HG02885 (cell line): ENCODE measurements around the gene ERICH4.

Experiments used
- ATAC-seq: cut with Tn5 transposase; IDR thresholded peaks from one replicate; pipeline ENCODE4 v1.9.1; 2021; ENCODE audit warnings: mild to moderate bottlenecking; ENCODE audit not compliant: unreplicated experiment, poor library complexity

Gene ERICH4

DNA sequence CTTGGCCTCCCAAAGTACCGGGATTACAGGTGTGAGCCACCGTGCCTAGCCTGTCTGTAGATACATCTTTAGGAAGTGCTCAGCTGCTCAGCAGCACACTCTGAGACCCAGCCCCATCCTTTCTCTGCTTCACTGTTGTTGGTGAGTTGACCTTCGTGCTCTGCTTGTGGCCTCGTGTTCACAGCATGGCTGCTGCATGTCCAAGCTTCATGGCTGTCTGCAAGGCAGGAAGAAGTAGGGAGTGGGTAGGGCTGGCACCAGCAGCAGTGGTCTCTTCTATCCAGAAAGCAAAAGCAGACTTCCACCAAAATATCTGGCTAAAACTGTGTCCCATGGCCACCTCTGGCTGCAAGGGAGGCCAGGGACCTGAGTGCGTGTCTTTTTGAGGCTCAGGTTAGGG lies 30.0 kb upstream of the ERICH4 start:
- no peak for ATAC-seq

DNA sequence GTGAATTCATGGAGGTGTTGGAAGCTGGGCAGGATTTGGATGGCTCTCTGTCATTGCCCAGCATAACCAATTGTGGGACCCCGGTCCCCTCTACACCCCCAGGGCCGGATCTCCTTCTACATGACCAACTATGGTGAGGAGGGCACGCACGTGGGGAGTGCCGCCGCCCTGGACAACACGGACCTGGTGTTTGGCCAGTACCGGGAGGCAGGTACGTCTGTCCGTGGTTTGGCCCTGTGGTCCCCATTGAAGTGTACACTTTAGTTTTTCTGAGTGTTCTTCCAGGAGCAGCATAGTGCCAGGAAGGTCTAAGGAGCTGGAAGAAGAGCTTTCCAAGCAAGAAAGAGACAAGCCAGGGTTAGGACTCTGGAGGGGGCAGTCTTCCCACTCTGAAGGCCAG lies 29.0 kb upstream of the ERICH4 start:
- no peak for ATAC-seq

DNA sequence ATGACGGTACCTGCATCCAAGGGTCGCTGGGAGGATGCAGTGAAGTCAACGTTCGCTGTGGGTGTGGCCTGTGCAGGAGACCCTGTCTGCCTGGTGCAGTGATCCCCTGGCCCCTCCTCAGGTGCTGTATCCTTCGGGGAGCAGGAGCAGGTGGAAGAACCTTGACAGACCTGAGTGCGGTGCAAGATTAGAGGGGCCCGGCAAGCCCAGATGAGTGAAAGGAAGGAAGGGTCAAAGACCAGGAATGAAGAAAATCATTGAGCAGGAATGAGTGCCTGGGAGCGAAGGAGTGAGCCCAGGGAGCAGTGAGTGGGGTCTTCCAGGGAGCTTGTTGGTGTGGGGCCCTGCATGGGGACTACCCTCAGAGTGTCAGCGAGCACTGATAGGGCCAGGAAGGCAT lies 28.5 kb upstream of the ERICH4 start:
- ATAC-seq: no peak

DNA sequence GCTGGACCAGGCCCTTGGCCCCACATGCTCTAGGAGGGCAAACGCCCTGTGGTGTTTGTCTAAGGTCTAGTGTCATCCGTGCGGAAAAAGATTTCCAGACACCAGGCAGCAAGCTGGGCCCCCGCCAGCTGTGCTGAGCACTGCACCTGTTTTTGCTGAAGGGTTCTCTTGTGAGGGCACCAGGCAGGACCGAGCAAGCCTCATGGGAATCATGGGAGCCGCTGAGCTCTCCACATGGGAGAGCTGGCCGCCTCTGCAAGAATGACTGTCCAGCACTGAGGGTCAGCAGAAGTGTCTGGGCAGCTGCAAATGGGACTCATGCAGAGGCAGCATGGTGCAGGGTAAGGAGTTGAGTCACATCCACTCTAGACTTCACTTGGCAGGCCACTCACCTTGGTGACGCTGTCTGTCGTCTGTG lies 27.8 kb upstream of the ERICH4 start:
- no peak for ATAC-seq

DNA sequence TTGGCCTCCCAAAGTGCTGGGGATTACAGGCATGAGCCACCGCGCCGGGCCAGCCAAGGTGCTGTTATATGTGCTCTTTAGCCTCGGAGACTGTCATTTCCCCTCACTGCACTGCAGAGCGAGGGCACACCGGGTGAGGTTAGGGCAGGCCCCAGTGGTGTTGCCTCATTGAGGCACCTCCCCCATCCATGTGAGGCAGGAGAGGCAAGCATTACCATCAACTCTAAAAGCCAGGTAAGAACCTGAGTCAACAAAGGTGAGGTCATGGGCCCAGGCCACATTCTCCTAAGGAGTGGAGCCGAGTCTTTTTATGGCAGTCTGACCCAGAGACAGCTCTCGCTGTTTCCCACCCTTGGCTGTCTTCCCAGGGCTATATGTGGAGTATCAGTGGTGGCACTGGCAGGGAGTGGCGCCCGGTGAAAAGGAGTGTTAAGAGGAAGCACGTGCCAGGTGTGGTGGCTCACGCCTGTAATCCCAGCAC lies 26.7 kb upstream of the ERICH4 start:
- no peak for ATAC-seq

DNA sequence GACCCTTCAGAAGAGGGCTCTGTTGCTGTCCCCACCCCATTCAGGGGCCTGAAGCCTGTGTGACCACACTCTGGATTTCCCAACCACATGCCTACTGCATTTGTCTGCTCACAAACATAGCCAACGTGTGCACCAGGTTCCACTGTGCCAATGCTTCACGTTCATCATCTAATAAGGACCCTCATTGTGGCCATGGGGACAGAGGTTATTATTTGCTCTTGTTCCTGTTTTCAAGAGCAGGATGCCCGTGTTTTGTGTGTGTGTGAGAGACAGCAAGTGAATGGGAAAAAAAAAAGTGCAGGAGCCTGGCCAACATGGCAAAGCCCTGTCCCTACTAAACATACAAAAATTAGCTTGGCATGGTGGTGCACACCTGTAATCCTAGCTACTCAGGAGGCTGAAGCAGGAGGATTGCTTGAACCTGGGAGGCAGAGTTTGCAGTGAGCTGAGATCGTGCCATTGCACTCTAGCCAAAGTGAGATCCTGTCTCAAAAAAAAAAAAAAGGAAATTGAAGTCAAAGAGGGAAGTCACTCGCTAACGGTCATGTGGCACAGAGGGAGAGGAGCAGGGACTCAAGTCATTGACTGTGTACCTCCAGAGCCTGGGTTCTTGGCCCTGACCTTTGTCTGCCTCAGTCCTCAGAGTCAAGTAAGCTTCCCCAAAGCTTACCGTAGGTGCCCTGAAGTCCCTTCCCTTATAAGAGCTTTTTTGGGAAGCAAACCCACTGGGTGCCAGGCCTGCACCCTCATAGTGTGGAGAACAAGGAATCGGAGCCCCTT lies 22.7 kb upstream of the ERICH4 start:
- ATAC-seq: no peak

DNA sequence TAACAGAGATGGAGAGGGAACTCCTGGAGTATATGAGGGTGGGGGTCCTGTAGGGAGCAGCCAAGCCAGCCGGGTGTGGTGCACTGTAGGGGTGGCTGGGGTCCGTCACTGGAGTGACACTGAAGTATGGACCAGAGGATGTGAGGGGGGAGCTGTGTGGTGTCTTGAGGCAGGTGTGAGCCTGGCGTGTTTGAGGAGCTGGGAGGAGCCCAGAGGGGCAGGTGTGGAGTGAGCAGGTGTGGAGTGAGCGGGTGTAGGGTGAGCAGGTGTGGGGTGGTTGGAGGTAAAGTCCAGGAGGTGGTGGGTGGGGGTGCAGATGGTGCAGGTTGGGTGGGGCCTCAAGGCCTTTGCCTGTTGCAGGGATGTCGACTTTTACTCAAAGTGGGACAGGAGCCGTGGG lies 21.6 kb upstream of the ERICH4 start:
- ATAC-seq: no peak

DNA sequence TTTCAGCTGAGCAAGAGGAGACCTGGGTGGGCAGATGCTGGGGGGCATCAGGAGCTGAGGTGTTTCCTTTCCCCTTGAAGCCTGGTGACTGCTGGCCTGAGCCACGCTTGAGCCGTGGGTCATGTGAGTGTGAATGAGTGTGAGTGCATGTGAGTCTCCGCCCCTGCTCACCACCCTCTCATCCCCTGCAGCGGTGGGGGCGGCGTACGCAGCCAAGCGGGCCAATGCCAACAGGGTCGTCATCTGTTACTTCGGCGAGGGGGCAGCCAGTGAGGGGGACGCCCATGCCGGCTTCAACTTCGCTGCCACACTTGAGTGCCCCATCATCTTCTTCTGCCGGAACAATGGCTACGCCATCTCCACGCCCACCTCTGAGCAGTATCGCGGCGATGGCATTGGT lies 21.0 kb upstream of the ERICH4 start:
- no peak for ATAC-seq

DNA sequence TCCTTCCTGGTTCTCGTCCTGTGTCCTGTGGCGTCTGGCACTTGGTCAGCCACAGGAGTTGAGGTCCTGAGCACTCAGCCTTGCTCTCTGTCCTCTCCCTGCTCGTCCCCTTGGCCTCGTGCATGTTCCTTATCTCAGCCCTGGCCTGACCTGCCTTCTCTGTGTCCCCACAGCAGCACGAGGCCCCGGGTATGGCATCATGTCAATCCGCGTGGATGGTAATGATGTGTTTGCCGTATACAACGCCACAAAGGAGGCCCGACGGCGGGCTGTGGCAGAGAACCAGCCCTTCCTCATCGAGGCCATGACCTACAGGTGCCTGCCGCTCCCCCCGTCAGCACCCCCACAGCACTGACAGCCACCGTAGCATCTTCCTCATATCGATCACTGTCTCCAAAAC lies 20.5 kb upstream of the ERICH4 start:
- no peak for ATAC-seq

DNA sequence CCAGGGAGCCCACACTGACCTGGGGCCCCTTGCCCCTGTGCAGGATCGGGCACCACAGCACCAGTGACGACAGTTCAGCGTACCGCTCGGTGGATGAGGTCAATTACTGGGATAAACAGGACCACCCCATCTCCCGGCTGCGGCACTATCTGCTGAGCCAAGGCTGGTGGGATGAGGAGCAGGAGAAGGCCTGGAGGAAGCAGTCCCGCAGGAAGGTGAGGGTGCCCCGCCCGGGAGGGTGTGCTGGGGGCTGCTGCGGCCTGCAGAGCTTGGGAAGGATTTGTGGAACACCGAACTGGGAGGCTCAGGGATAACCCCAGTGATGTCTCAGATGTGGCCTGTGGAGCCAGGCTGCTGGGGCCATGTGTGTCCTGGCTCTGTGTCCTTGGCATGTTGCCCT lies 20.0 kb upstream of the ERICH4 start:
- ATAC-seq: no peak

DNA sequence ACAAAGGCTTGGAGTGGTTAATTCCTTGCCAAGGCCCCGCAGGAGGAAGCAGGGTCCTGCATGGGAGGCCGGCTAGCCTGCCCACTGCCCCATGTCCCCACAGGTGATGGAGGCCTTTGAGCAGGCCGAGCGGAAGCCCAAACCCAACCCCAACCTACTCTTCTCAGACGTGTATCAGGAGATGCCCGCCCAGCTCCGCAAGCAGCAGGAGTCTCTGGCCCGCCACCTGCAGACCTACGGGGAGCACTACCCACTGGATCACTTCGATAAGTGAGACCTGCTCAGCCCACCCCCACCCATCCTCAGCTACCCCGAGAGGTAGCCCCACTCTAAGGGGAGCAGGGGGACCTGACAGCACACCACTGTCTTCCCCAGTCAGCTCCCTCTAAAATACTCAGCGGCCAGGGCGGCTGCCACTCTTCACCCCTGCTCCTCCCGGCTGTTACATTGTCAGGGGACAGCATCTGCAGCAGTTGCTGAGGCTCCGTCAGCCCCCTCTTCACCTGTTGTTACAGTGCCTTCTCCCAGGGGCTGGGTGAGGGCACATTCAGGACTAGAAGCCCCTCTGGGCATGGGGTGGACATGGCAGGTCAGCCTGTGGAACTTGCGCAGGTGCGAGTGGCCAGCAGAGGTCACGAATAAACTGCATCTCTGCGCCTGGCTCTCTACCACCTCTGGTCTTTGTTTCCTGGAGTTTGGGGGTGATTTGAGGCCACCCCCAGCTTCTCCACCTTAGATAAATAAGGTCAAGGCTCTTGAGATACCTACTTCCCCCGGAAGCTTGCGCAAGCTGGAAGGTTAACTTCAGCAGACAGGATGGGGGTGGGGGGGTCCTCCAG lies 18.4 kb upstream of the ERICH4 start:
- no peak for ATAC-seq

DNA sequence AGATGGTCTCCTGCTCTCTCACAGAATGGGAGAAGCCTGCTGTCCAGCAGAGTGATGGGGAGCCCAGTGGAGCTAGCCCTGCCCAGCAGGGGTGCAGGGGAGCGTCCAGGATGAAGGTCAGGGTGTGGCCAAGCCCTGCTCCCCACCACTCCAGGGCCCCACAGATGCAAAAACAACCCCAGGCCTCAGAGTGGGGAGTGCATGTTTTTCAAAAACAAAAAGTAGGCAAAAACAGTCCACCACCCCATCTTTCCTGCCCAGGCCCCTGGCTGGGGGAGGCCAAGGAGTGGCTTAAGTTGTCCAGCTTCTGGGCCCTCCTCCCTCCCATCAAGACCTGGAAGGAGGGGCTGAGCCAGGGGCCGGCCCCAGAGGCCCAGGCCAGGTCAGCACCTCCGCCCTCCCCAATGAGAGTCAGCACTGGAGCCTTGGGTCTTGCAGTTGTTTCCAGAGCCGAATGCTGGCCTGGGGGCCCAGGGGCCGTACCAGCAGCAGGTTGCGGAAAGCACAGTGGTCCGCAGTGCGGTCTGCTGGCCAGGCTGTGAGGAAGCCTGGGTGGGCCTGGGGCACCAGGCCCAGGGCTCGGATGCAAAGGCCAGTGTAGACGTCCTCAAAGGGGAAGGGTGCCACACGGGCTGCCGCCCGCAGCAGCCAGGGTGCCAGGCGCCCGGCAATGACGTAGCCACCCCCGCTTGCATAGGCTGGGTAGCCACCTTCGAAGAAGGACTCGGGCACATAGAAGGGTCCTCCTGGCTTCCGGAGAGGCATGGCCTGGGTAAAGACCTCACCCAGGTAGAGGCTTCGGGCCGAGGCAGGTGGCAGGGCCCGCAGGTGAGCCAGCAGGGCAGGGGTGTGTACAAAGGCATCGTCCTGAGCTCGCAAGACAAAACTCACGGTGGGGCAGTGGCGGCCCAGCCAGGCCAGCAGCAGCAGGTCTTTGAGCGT lies 17.5 kb upstream of the ERICH4 start:
- no peak for ATAC-seq

DNA sequence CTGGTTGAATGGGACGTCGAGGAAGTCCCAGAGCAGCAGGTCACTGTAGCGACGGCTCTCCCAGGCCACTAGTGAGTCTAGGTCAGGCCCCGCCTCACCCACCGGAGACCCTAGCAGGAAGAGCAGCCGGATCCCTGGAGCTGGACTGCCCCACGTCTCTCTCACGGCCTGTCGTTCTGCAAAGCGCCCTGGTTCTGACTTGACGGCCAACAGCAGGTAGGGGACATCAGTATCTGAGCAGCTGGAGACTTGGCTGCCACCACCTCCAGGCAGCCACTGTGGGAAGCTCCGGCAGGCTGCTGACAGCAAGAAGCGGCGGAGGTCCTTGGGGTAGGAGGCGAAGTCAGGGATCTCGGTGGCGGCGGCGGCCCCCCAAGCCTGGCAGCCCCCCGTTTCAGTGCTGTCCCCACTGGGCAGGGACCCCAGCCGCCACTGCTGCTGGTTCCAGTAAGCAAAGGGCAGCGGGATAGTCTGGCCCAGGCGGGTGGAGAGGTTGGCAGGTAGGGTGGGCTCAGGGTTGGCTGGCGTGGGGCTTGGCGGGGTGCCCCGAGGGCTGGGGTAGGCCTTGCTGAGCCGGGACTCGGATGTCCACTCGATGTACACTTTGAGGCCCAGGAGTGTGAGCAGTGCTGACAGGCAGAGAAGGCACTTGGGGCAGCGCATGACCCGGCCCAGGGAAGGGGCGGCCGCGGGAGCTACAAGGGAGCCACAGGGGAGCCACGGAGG lies 16.7 kb upstream of the ERICH4 start:
- ATAC-seq: no peak

DNA sequence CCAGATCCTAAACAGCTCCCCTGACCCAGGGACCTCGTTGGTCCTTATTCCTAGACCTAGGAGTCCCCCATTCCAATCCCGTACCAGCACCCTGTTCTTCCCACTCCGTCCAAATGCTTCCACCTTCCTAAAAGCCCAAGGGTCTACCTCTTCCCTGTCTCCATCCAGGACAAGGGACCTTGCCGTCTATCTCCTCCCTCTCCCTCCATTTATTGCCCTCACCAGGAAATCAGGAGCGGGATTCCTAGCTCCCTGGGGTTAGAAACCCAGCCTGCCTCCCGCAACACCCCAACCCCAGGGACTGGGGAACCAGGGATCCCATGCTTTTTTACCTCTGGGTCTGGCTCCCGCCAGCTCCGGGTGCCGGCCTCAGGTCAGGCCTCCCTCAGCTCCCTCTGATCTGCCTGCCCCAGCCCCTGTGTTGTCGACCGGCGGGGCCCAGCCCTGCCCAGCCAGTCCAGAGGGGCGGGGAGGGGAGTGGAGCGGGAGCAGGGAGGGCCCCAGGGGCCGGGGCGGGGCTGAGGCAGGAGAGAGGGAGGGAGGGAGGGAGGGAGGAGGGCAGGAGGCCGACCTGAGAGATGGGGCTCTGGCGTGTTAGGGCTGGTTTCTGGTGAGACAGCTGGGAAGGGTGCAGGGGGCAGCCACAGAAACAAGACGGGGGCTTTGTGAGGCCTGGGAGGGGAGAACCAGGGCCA lies 15.9 kb upstream of the ERICH4 start, which contains the start of gene B3GNT8:
Gene B3GNT8, minus strand, starts transcription at position 423 of the 695 bp plus-strand sequence. CDS start 596 bp downstream, outside the sequence.
- no peak for ATAC-seq

DNA sequence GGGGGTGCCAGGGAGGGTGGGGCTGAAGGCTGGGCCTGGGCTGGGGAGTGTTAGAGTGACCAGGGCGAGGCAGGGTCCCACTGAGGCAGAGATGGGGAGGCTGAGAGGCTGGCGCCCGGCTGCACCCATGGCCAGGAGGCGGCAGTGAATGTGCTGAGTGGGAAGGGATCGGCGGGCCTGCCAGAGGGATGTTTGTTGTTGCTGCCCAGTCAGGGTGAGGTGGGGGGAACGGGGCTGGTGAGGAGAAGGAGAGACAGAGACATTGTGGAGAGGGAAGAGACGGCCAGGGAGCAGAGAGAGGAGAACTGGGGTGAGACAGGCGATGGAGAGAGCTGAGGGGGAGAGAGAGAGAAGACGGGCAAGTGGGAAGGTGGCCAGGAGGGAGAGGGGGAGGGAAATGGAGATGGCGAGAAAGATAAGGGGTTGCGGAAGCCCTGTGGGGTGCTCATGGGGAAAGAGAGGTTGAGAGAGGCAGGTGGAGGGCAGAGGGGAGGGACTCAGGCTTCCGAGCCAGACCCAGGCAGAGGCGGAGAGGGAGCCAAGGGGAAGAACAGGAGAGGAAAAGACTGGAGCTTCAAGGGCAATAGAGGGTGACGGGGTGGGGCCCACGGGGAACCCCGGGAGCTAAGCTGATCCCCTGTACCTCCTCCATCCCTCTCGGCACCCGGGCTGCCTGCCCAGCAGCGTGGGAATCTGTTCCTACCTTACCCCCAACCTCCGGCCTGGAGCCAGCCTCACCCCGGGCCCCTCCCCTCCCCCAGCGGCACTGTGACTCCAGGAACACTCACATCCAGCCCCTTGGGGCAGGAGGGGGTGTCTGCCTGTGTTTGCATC lies 15.1 kb upstream of the ERICH4 start:
- no peak for ATAC-seq

DNA sequence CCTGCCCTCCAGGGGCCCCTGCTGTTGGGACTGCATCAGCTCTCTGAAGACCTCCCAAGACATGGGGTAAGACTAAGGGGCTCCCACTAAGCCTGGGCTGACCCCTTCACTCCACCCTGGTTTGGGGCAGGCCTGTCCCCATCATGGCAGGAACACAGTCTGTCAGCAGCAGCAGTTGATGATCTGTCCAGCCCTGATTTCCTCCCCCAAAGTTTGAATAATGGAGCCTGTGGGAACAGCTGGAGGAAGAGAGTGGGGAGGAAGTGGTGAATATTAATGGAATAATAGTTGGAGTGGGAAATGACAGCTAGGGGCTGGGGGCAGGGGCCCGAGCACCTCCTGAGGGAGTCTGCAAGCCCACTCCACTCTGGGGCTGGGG lies 14.5 kb upstream of the ERICH4 start:
- ATAC-seq: no peak

DNA sequence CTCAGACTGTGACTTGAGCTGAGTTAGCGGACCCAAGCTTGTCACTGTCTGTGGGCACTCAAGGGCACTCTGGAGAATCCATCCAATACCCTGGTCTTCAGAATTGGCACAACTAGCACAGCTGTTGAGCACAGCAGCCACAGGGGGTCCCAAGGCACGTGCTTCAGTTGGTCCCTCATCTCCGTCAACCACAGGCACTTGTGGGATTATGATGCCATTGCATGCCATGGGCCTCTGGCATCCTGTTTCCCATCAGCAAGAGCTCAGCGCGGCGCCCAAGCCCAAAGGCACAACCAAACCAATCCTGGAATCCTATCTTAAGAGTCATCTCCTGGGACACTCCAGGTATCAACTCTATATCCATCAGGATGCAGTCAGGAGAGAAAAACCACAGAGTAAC lies 12.0 kb upstream of the ERICH4 start:
- ATAC-seq: no peak
